ENCODE measurements around the gene LCP1.

The LCP1 gene

GRCh38 chr13:46126552-46127357 lies 55.2 kb downstream of the LCP1 start:
- DNase-seq: peak; percentile 95

GRCh38 chr13:46126056-46126455 lies 55.9 kb downstream of the LCP1 start:
- no peak for DNase-seq

- DNase-seq: peak; percentile 78
Measured at GRCh38 chr13:46124967-46125933, 56.7 kb downstream of the LCP1 start.

GRCh38 chr13:46124531-46124966 lies 57.4 kb downstream of the LCP1 start:
- DNase-seq: peak; percentile 50

GRCh38 chr13:46122304-46122703 lies 59.7 kb downstream of the LCP1 start:
- no peak for DNase-seq

- DNase-seq: no peak
Measured at GRCh38 chr13:46121597-46122163, 60.3 kb downstream of the LCP1 start.

GRCh38 chr13:46121033-46121432 lies 60.9 kb downstream of the LCP1 start:
- DNase-seq: no peak

- peak; percentile 84 for DNase-seq
Measured at GRCh38 chr13:46119883-46120614, 61.9 kb downstream of the LCP1 start.

GRCh38 chr13:46116653-46117502 lies 65.1 kb downstream of the LCP1 start:
- no peak for DNase-seq

GRCh38 chr13:46114613-46115012 lies 67.4 kb downstream of the LCP1 start:
- DNase-seq: peak; percentile 25

GRCh38 chr13:46113596-46113995 lies 68.4 kb downstream of the LCP1 start:
- no peak for DNase-seq

GRCh38 chr13:46111151-46111550 lies 70.8 kb downstream of the LCP1 start:
- no peak for DNase-seq

- DNase-seq: no peak
Measured at GRCh38 chr13:46109451-46109850, 72.5 kb downstream of the LCP1 start.

GRCh38 chr13:46106839-46107371 lies 75.1 kb downstream of the LCP1 start:
- DNase-seq: no peak

- no peak for DNase-seq
Measured at GRCh38 chr13:46104868-46105267, 77.1 kb downstream of the LCP1 start, which contains the start of gene CPB2. CPB2 (minus strand) TSS chr13:46105033; CDS start chr13:46105009, 24 bp downstream.

- DNase-seq: no peak
Measured at GRCh38 chr13:46103037-46103436, 78.9 kb downstream of the LCP1 start.

- no peak for DNase-seq
Measured at GRCh38 chr13:46102255-46102605, 79.7 kb downstream of the LCP1 start.

- no peak for DNase-seq
Measured at GRCh38 chr13:46101484-46102254, 80.3 kb downstream of the LCP1 start.

GRCh38 chr13:46101002-46101401 lies 81.0 kb downstream of the LCP1 start:
- DNase-seq: no peak

- DNase-seq: peak; percentile 74
Measured at GRCh38 chr13:46100191-46100815, 81.7 kb downstream of the LCP1 start.
